Measurements from ENCODE around the gene SSB.
"Not testable (repeated sequence)": the region's sequence is repeated elsewhere in the genome, so short reads cannot be mapped to it uniquely, and the experiment has no call there.

The SSB gene

DNA sequence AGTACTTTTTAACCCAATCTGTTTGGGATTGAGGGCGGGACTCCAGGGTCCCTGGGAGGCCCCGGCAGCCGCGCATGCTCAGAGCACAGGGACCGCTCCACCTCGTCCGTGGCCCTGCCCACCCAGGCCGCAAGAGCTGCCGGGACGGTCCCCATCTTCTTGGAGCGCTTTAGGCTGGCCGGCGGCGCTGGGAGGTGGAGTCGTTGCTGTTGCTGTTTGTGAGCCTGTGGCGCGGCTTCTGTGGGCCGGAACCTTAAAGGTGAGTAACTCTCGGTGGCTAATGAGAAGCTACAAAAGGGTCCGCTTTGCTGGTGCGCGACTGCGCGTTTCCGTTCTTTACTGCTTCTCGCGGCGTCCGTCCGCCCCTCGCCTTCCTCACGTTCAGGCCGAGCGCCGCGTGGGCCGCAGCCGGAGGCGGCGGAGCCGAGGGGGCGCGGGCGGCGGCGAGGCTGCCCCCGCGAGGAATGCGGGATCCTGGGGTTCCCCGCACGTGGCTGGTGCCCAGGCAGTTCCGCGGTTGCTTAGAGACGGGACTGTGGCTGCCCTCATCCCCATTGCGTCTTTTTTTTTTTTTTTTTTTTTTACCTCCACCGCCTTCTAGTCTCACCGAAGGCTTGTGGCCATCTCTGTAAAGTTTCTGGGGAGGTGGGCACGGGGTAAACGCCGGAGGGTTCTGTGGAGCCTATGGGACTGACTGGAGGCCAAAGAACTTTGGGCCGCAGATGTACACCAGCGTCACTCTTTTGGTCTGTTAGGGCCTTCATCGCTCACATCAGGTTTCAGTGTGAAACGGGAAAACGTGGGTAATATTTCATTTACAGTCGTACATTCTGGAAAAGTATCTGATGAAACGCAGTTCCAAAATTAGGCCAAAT lies at the start of gene SSB:
Gene SSB (plus strand): TSS at position 154 of the 875 bp plus-strand sequence. CDS start 2,090 bp downstream, outside the sequence.
- DNase-seq = peak; percentile 75

DNA sequence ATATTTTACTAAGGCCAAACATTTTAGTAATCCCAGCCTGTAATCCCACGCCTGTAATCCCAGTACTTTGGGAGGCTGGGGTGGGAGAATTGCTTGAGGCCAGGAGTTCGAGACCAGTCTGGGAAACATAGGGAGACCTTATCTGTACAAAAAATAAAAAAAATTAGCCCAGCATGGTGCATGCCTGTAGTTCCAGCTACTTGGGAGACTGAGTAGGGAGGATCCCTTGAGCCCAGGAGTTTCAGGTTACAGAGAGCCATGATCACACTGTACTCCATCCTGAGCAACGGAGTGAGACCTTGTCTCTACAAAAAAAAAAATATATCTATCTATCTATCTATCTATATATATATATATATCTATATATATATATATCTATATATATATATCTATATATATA lies 45.9 kb upstream of the SSB start:
- no peak for DNase-seq

DNA sequence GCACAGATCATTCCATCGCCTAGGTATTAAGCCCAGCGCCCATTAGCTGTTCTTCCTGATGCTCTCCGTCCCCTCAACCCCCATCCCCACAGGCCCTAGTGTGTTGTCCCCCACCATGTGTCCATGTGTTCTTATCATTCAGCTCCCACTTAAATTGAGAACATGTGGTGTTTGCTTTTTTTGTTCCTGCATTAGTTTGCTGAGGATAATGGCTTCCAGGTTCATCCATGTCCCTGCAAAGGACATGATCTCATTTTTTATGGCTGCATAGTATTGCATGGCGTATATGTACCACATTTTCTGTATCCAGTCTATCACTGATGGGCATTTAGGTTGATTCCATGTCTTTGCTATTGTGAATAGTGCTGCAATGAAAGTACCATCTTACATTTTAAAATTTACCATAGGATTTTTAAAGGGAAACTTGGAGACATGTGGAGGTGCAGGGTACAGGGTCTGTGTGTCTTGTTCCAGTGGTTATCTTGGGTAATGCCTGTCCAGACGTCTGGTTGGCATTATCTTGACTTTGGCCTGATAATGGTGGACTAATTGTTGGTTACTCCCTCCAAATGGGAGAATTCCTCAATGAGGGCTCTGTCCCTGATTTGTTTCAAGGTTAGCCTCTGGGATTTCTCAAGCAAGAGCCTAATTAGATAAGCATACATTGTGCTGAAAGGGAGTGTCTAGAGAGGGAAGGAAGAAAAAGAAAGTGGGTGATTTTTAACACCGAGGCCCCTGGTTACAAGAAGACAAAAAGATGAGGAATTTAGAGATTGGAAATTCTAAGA lies 43.4 kb upstream of the SSB start:
- no peak for DNase-seq

DNA sequence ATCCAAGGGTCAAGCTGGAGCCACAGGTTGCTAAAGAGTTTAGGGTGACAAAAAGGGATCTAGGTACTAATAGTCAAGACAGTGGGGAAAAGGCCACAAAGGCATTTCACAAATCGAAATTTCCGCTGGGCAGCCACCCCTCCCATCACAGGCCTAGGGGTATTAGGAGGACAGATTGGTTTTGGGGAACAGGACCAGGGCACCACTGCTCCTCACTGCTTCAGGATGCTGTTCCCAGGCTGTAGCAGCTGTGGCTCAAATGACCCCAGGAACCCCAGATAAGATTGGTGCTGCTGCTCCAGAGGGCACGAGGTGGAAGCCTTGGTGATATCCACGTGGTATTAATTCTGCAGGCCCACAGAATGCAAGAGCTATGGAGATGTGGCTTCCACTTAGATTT lies 42.3 kb upstream of the SSB start:
- DNase-seq = no peak

DNA sequence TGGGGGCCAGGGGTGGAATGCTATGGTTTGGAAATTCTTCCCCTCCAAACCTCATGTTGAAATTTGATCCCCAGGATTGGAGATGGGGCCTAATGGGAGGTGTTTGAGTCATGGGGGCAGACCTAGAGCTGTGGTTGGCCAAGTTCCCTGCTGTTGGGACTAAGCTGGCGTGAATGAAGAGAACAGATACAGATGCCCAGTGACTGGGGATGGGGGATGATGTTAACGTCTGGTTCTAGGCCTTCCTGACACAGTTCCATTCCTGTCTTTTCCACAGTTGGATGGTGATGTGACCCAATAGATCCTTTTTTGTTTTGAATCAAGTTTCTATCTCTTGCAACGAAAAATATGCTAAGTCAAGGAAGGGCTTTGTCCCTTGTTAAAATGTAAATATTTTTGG lies 41.3 kb upstream of the SSB start:
- no peak for DNase-seq

DNA sequence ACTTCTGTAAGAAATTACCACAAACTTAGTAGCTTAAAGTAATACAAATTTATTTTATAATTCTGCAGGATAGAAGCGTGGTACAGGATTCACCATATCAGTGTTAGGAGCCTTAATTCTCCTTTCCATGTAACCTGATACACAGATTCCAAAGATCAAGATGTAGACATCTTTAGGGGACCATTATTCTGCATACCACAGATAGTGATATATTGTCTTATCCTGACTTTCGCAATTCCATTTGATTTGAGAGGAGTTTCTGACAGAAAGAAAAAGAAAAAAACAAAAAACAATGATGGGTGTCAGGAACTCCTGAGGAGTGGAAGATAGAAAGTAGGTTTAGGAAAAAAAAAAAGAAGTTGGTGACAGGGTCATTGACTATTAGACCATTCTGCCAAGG lies 40.9 kb upstream of the SSB start:
- DNase-seq = no peak

DNA sequence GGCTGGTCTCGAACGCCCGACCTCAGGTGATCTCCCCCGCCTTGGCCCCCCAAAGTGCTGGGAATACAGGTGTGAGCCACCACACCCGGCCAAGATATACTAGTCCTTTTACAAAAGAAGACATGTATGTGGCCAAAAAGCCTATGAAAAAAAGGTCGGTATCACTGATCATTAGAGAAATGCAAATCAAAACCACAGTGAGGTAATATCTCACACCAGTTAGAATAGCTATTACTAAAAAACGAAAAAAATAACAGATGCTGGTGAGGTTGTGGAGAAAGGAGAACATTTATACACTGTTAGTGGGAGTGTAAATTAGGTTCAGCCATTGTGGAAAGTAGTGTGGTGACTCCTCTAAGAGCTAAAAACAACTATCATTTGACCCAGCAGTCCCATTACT lies 38.7 kb upstream of the SSB start:
- DNase-seq = no peak

DNA sequence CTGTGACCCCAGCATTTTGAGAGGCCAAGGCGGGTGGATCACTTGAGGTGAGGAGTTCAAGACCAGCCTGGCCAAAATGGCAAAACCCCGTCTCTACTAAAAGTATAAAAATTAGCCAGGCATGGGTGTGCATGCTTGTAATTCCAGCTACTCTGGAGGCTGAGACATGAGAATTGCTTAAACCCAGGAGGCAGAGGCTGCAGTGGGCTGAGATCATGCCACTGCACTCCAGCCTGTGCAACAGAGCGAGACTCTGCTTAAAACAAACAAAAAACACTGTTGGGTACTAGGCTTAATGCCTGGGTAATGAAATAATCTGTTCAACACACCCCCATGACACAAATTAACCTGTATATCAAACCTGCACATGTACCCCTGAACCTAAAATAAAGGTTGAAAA lies 37.9 kb upstream of the SSB start:
- DNase-seq = not testable (repeated sequence)

DNA sequence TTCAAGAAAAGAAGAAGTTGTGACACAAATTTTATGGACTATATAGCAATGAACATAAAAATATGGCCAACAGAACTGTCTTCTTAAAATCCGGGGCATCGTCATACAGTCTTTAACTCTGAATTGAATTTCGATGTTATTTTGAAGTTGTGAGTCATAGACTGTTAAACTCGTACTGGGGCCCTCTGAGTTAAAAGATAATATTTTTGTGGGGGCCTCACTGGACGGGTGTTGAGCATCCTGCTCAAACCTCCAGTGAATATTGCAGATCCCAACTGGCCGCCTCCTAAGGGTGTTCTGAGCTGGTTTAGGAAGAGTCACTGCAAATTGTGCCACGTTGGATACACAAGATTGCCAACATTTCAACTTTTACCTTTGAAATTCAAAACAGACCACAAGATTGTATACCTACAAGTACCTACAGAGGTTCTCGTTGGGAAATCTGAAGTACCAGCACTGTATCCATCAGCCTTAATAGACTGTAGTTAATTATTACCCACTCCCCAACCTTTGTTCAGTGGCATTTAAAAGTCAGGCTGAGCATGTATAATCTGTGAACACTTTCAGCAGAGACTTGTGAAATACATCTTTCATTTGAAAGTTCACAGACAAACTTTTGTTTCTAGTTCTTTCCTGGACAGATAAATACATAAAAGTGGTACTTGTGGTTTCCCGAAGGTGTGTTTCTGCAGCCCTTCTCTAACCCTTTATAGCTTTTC lies 37.3 kb upstream of the SSB start:
- DNase-seq = no peak

DNA sequence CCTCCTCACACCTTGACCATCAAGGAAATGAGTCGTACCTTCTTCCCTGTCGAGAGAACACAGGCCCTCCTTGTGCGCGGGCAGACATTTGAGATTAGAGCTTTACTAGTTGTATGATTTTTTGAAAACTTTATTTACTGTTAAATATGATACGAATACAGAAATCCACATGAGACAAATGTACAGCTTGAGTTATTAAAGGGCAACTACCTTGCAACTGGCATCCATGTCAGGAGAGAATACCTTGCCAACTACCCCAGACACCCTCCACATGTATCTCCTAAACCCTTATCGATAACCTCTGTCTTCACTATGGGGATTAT lies 36.7 kb upstream of the SSB start:
- no peak for DNase-seq

DNA sequence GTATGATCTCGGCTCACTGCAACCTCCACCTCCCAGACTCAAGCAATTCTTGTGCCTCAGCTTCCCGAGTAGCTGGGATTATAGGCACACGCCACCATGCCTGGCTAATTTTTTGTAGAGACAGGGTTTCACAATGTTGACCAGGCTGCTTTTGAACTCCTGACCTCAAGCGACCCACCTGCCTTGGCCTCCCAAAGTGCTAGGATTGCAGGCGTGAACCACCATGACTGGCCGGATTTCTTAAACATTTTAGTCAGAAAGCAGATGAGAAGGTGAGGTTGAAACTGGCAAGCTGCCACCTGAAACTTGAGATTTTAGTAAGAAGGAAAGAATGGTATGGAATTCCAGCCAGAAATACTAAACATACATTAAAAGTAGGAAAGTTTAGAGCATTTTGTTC lies 33.1 kb upstream of the SSB start:
- no peak for DNase-seq

DNA sequence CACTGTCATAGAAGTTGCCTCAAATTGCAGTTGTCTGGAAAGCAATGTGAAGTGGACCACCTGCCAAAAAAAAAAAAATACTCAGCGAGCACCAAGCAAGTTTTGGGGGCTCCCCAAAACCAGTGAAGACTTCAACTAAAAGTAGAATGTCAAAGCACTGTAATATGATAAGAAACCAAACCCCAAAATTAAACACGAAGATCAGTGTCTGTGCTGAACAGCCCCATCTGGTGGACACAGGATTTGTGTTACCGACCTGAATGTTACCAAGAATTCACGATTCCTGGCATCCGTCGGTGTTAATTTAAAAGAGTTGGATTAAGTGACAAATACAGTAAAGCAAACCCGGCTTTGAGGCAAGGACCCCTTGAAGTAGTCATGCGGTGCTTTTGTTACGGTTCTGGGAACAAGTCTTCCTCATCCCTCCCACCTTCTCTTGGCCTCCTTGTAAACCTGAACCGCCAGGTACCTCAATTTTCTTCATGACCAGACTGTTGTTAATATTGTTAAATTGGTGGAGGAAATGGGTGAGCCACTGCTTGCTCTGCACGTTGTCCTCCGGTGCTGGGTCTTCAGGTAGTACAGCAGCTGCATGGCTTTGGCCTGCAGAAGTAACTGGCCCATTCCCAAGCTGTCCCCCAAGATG lies 31.3 kb upstream of the SSB start:
- DNase-seq = no peak

DNA sequence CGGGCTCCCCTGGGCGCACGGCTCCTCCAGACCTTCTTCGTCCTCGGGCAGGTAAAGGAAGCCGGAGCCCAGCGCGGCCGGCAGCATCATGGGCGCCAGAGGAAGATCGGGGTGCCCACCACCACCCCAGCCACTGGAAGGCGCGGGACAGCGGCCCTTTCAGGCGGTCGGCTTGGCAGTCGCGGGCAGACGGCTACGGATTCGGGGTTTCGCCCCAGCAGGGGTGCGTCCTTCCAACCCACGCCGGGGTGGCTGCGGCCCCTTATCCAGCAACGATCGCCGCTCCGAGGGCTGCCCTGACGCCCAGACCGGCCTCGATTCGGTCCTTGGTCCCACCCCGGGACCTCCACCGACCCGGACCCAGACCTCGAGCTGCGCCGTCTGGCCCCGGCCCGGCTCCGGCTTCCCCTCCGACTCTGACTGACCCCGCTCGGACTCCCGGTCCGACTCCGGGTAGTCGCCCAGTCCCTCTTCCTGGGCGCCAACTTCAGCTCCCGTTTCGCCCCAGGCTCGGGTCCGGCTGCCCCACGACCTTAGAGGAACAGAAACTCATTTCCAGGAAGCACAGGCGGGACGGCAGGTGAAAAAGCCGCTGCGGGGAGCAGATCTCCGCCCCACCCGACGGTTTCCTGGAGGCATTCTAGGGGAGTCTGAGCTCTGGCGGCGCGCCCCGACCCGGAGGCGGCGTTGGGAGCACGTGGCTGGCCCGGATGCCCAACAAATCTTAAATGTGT lies 30.2 kb upstream of the SSB start:
- DNase-seq = no peak

DNA sequence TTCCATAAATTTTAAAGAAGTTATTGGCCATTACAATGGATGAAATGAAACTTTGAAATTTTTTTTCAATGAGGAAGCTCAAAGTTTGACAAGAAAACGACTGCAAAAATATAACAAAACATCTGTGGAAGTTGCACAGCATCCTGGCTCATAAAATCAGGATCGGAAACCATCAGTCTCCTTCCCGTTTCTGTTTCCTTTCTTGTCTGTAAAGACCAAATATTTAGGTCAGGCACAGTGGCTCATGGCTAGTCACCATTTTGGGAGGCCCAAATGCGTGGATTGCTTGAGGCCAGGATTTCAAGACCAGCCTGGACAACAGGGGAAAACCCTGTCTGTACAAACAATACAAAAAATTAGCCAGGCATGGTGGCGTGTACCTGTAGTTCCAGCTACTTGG lies 27.6 kb upstream of the SSB start:
- no peak for DNase-seq

DNA sequence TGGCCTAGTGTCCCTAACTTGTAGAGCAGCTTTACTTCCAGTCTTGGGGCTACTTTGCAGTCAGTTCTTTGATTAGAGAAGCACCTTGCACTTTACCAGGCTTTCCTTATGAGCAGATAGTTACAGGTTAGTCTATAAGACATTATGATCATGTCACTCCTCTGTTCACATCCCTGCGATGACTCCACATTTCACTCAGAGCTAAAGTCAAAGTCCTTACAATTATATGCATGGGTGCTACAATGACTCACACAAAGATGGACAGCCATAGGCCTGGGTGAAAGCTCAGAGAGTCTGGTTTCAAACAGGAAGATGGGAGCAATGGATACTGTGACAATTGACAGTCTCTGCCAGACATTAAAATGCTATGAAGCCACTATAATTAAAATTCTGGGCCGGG lies 27.1 kb upstream of the SSB start:
- no peak for DNase-seq

DNA sequence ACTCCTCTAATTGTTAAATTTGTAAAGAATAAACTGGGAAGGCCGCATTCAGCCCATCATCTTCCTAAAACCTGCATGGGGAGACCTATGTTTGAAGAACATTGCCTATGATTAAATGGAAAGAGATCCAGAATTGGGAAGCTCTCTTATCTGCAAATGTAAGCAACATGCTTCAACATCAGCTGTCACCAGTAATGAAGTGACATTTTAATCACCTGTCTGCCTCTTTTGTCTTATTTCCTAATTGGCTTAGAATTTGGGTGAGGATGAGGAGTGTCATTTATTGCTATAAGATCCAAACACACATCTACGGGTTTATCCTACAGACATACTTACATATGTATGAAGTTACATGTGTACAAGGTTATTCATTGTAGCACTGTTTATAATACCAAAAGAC lies 26.0 kb upstream of the SSB start:
- no peak for DNase-seq

DNA sequence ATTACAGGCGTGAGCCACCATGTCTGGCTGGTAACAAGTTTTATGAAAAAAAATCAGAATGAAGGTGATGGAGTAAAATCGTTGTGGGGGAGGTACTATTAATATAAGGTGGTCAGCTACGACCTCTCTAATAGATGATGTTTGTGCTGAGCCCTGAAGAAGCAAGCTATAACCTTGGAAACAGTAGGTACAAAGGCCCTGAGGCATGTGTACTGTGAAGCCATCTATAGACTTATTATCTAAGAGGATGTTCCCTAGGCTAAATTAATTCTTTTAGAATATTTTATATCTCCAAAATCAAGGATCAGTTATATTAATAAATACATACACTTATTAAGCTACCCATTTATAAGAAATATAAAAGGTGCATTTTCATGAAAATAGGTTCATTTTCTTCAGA lies 23.3 kb upstream of the SSB start:
- no peak for DNase-seq

DNA sequence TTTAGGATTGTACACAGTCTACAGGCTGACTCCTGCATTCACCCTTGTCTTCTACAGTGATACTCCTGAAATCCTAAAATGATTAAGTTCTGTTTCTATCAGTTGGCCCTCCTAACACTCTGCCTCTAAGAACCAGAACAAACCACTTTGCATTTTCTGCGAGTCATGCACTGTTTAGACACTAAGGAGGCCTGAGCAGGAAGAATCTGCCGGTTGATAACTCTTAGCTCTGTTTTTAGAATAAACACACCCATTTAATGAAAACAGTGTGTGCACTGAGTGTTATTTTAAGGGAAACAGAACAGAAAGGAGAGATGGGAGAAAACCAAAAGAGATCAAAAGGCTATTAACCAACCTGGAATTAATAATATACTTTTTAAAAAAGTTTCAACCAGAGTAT lies 22.9 kb upstream of the SSB start:
- no peak for DNase-seq

DNA sequence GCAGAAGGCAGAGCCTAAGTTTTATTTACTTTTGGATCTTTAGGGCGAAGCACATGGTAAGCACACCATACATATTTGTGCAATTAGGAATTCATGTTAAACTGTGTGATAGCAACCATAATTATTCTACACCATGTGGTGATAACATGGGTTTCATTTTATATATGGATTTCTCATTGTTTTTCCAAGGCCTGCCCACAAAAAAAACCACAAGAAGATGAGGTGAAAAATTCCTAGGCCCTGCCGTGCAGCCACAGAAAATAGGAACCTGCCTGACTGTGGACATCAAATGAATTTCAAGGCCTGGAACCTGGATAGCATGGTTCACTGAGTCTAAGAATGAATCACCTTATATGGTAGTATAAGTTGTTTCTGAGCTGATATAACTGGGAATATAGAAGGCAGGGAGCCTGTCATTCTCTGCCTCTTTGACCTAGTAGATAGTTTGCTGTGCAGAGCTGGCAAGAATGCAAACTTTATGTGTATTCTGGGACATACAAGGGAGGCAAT lies 22.4 kb upstream of the SSB start:
- DNase-seq = no peak

DNA sequence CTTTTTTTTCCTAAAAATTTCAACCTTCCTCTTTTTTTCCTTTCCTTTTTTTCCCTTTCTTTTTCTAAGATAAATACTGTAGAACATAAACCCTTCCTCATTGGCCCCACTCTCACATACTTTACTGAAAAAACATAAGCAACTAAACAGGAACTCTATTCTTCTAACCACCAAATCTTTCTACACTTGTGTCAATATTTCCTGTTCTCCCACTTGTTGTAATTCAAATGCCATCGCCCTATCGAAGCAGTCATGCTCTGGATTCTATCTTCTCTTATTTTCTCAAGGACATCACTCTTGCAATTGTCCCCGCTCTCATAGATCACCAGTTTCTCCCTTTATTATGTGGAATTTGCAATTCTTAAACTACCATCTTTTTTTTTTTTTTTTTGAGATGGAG lies 20.2 kb upstream of the SSB start:
- no peak for DNase-seq

DNA sequence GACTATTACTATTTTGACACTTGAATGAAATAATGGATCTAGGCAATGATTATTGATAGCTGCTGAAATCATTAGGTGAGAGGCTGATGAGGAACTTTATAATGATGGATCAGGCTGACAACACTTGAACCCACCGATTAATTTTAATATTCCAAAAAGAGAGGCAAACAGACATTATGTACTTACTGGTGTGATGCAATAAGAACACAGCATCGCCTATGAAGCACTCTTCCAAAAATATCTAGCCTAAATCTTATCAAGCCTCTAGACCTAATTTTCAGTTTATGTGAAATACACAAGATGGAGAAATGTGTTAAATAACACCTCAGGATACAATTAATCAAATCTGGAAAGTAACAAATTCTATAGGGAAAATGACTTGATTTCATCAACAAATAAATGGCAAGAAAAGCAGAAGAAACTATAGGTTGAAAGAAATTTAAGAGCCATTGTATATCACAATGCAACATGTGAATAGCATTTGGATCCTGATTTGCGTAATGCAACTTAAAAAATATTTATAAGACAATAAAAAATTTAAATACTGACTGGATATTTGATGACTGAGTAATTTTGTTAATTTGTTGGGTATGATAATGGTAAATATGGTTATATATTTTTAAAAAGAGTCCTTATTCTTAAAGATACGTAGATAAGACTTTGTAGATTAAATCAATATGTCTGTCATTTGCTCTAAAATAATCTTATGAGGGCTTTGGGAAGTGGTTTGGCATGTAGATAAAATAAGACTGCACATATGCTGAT lies 17.2 kb upstream of the SSB start:
- DNase-seq = no peak

DNA sequence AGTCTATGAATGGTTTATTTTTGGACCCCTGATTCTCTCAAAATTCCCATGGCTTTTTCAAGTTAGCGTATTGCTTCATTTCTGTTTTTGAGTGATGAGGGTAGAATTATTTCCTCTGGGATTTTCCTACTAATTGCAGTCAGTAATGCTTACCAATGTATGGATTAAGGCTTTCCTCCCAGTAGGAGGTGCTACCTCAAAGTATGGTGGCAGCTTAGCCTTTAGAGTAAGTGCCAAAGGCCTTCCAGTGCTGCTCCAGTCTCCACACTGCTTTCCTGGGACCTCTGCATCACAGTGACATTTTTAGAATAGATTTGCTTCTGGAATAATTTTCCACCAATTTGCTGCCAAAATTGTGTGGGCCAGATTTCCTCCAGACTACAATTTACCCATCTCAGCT lies 16.2 kb upstream of the SSB start:
- no peak for DNase-seq

Data from NCI-H2107 (cell line).